Kidney tubule cell (primary cell): ENCODE results near the gene DLG2.

Experiments
- DNase-seq: peaks from one replicate; pipeline ENCODE4 v3.0.0-alpha.2; 2018; ENCODE audit warnings: low spot score

The DLG2 gene

GRCh38 chr11:84106541-84106940, 1520.6 kb downstream of the DLG2 start:
- DNase-seq, result no peak

- DNase-seq, result no peak
Measured at GRCh38 chr11:84105148-84105547, 1522.0 kb downstream of the DLG2 start.

GRCh38 chr11:84103096-84103495, 1524.0 kb downstream of the DLG2 start:
- DNase-seq, result no peak

- no peak for DNase-seq
Measured at GRCh38 chr11:84097186-84097585, 1530.0 kb downstream of the DLG2 start.

GRCh38 chr11:84091212-84091986, 1535.7 kb downstream of the DLG2 start:
- DNase-seq, result no peak

GRCh38 chr11:84089072-84090057, 1537.8 kb downstream of the DLG2 start:
- no peak for DNase-seq

GRCh38 chr11:84071851-84072250, 1555.3 kb downstream of the DLG2 start:
- no peak for DNase-seq

GRCh38 chr11:84069048-84069447, 1558.1 kb downstream of the DLG2 start:
- no peak for DNase-seq

- no peak for DNase-seq
Measured at GRCh38 chr11:84061726-84062125, 1565.4 kb downstream of the DLG2 start.

- DNase-seq, result peak; percentile 14
Measured at GRCh38 chr11:84056653-84057376, 1570.3 kb downstream of the DLG2 start.

- no peak for DNase-seq
Measured at GRCh38 chr11:84045146-84045545, 1582.0 kb downstream of the DLG2 start.

GRCh38 chr11:84044706-84045105, 1582.4 kb downstream of the DLG2 start:
- DNase-seq, result no peak

- DNase-seq, result no peak
Measured at GRCh38 chr11:84036664-84037194, 1590.4 kb downstream of the DLG2 start.

- no peak for DNase-seq
Measured at GRCh38 chr11:84035645-84036044, 1591.5 kb downstream of the DLG2 start.

GRCh38 chr11:84034484-84034883, 1592.7 kb downstream of the DLG2 start:
- no peak for DNase-seq

GRCh38 chr11:84024266-84024665, 1602.9 kb downstream of the DLG2 start:
- no peak for DNase-seq

GRCh38 chr11:84022695-84023094, 1604.4 kb downstream of the DLG2 start:
- DNase-seq, result no peak

GRCh38 chr11:84022201-84022600, 1604.9 kb downstream of the DLG2 start:
- no peak for DNase-seq

GRCh38 chr11:84021291-84021690, 1605.9 kb downstream of the DLG2 start:
- no peak for DNase-seq

GRCh38 chr11:84019571-84020194, 1607.5 kb downstream of the DLG2 start:
- DNase-seq, result peak; percentile 47

- no peak for DNase-seq
Measured at GRCh38 chr11:84014539-84014938, 1612.6 kb downstream of the DLG2 start.
